ENCODE data around the gene NIPSNAP3A. TPM values are rescaled to one million over a fixed set of nuclear protein-coding genes. Genes with fewer than 3 reads are reported as not detected.

The NIPSNAP3A gene
- total and polyA plus RNA-seq, 2 of the 8 experiments (the other 6 are each of a cell fraction or from before 2014, with no cell fraction given): 9.3 to 9.4 TPM

GRCh38 chr9:104725014-104725413 lies 22.5 kb upstream of the NIPSNAP3A start:
- ChIA-PET POLR2A (ENCODE audit: partially characterized antibody) (no interaction called here), CTCF (ENCODE audit: partially characterized antibody) (no interaction called here)
- FAIRE-seq: no peak
- H4K91ac ChIP-seq (replicated peaks; ENCODE audit: insufficient read length, low read length): no peak overlapping the region
- no peak overlapping the region for H3K56ac ChIP-seq (replicated peaks; ENCODE audit: insufficient read length, low read depth, low read length)
- no peak overlapping the region for H2AFZ ChIP-seq (ENCODE audit: low read length)
- H4K5ac ChIP-seq (ENCODE audit: insufficient read length, low read depth, low read length): no peak overlapping the region
- H3K9ac ChIP-seq (replicated peaks in 1 of 4; ENCODE audit: extremely low read depth in 1 of 4, low read depth in 3 of 4, low read length in 3 of 4): no peak overlapping the region
- no peak overlapping the region for H2BK120ac ChIP-seq (replicated peaks; ENCODE audit: low read depth, low read length)
- H2BK20ac ChIP-seq (ENCODE audit: low read length): no peak overlapping the region
- no peaks in the 10 kb centered on the region for H4K20me1 ChIP-seq (replicated peaks in 1 of 2; ENCODE audit: control insufficient read depth in 1 of 2, insufficient read depth in 2 of 2, low read length in 2 of 2)
- H3K14ac ChIP-seq (ENCODE audit: insufficient read length): no peak overlapping the region
- WGBS, 2 experiments (ENCODE audit: extremely low coverage in 1 of 2, insufficient coverage in 1 of 2, insufficient read length in 1 of 2, insufficient replicate concordance in 2 of 2, low coverage in 1 of 2, low lambda C conversion rate in 2 of 2, missing lambda C conversion rate in 1 of 2): 95% methylated on average over 5 of the region's 5 CpGs; no CpG with 5 or more reads in 1 of the 2 experiments
- H3K79me1 ChIP-seq (ENCODE audit: low read depth, low read length): no peaks in the 10 kb centered on the region
- no peak overlapping the region for H3K4me2 ChIP-seq (ENCODE audit: insufficient read depth in 1 of 2, low read depth in 2 of 2, low read length in 2 of 2)
- H2BK5ac ChIP-seq (ENCODE audit: low read depth, low read length): no peak overlapping the region
- no peak overlapping the region for H3K27ac ChIP-seq (ENCODE audit: low read depth, low read length)
- H3K4me1 ChIP-seq (replicated peaks in 1 of 4; ENCODE audit: control insufficient read depth in 3 of 4, insufficient read depth in 4 of 4, low read length in 3 of 4): no peaks in the 10 kb centered on the region
- H3K27me3 ChIP-seq (replicated peaks in 1 of 4; ENCODE audit: control insufficient read depth in 3 of 4, extremely low read depth in 1 of 4, insufficient read depth in 3 of 4, low read length in 3 of 4): no peaks in the 10 kb centered on the region
- H4K8ac ChIP-seq (ENCODE audit: extremely low read depth, insufficient read depth, low read length): no peak overlapping the region
- H3K18ac ChIP-seq (ENCODE audit: extremely low read depth, low read length): no peak overlapping the region
- no peaks in the 10 kb centered on the region for H3K23me2 ChIP-seq (ENCODE audit: low read depth, low read length)
- no peaks in the 10 kb centered on the region for H3K9me3 ChIP-seq (ENCODE audit: insufficient read depth in 2 of 2, low read depth in 1 of 2, low read length in 1 of 2)
- H3K4me3 ChIP-seq (ENCODE audit: extremely low read depth in 1 of 4, insufficient read depth in 2 of 4, low read depth in 3 of 4, low read length in 4 of 4): no peak overlapping the region
- H3K23ac ChIP-seq (ENCODE audit: insufficient read length): no peak overlapping the region
- no peak overlapping the region for H2AK5ac ChIP-seq (ENCODE audit: low read depth, low read length)
- no peaks in the 10 kb centered on the region; a peak in 1 of 8 replicates for H3K36me3 ChIP-seq (ENCODE audit: control insufficient read depth in 2 of 4, insufficient read depth in 4 of 4, low read length in 3 of 4)
- no peak for DNase-seq (ENCODE audit: low read depth in 1 of 2, low spot score in 2 of 2)
- H2BK15ac ChIP-seq (ENCODE audit: low read length): no peak overlapping the region
- no peak overlapping the region for H3K4ac ChIP-seq (replicated peaks; ENCODE audit: insufficient read length, low read depth, low read length)
- H3K79me2 ChIP-seq (ENCODE audit: control insufficient read depth in 1 of 2, insufficient read depth in 2 of 2, low read length in 2 of 2): no peaks in the 10 kb centered on the region
- no peak overlapping the region for H2BK12ac ChIP-seq (ENCODE audit: low read depth, low read length)
- TF ChIP-seq SP2 (IDR thresholded peaks at IDR 0.05; ENCODE audit: low read length) (no peak), CEBPB (IDR thresholded peaks at IDR 0.05; ENCODE audit: low read depth, low read length) (no peak), ASH2L (IDR thresholded peaks at IDR 0.05; ENCODE audit: low read length) (no peak), HDAC2 (IDR thresholded peaks at IDR 0.05; ENCODE audit: borderline replicate concordance in 1 of 2, low read depth in 2 of 2, low read length in 2 of 2) (no peak), SIRT6 (IDR thresholded peaks at IDR 0.05; ENCODE audit: low read length) (no peak), POLR2AphosphoS5 (IDR thresholded peaks at IDR 0.05; ENCODE audit: low read depth, low read length) (no peak), RXRA (IDR thresholded peaks at IDR 0.05; ENCODE audit: insufficient read depth, low read depth, low read length) (no peak), RAD21 (IDR thresholded peaks at IDR 0.05 in 1 of 2, conservative IDR thresholded peaks at IDR 0.05 in 1 of 2; ENCODE audit: low read depth in 2 of 2, low read length in 2 of 2) (no peak), E2F6 (IDR thresholded peaks at IDR 0.05) (no peak), USF2 (IDR thresholded peaks at IDR 0.05; ENCODE audit: low read length) (no peak), EZH2 (IDR thresholded peaks at IDR 0.05; ENCODE audit: low read depth, low read length, severe bottlenecking) (no peak), SRF (IDR thresholded peaks at IDR 0.05; ENCODE audit: low read depth, low read length) (no peak)
